Endothelial cell of umbilical vein (primary cell): ENCODE results near the gene ZNF341. TPM values are rescaled to one million over a fixed set of nuclear protein-coding genes. Genes with fewer than 3 reads are reported as not detected.

Experiments used
- BruUV-seq: library from RNA; stranded (reverse); fragments of 400-500 nt; replicated peaks from 2 replicates; lab custom pipeline; 2021; lab: Mats Ljungman, UMichigan
- CTCF ChIA-PET: fragments of 300-600, 350-600 bp; sonication (Branson Sonifier 250); formaldehyde crosslinking; loops from one replicate; lab custom pipeline; 2021; ENCODE audit warnings: antibody characterized with exemption, inconsistent platforms; lab: Charles Lee
- POLR2A ChIA-PET: fragments of 300-600, 350-600 bp; sonication (Branson Sonifier 250); formaldehyde crosslinking; loops from one replicate; lab custom pipeline; 2021; ENCODE audit warnings: antibody characterized with exemption, inconsistent platforms; lab: Charles Lee
- DNase-seq: peaks from one replicate; pipeline ENCODE4 v3.0.0-alpha.2; 2011; ENCODE audit warnings: low read depth, low spot score
- FAIRE-seq: peaks from 2 replicates; lab custom pipeline; 2011; peaks lifted over from hg19 to GRCh38; lab: Jason Lieb, UNC
- H2AFZ ChIP-seq: 2 replicates; pipeline ENCODE4 v1.6.0; 2012; ENCODE audit warnings: low read depth, low read length, control low read depth, inconsistent platforms
- H3K27ac ChIP-seq: 2 replicates; pipeline ENCODE4 v1.5.1; 2011; ENCODE audit warnings: low read depth, mild to moderate bottlenecking, control low read depth, low read length, moderate library complexity; ENCODE audit not compliant: insufficient read depth
- H3K27me3 ChIP-seq, 2 experiments: 2 replicates each; pipeline versions ENCODE4 v1.6.0 to v1.6.1; 2011; ENCODE audit warnings: low read length in 2 of 2, mixed read lengths in 1 of 2; ENCODE audit not compliant: control insufficient read depth in 2 of 2, insufficient read depth in 2 of 2
- H3K36me3 ChIP-seq, 2 experiments: 2 replicates in 1 of 2; 3 replicates in 1 of 2; pipeline ENCODE4 v1.5.1; 2011; ENCODE audit warnings: low read length in 2 of 2, mild to moderate bottlenecking in 1 of 2, moderate library complexity in 1 of 2; ENCODE audit not compliant: control insufficient read depth in 2 of 2, insufficient read depth in 2 of 2; ENCODE audit errors: extremely low read depth in 1 of 2
- H3K4me1 ChIP-seq: 3 replicates; pipeline ENCODE4 v1.5.1; 2011; ENCODE audit warnings: mild to moderate bottlenecking, low read length; ENCODE audit not compliant: control insufficient read depth, insufficient read depth; ENCODE audit errors: extremely low read depth
- H3K4me2 ChIP-seq: 2 replicates; pipeline ENCODE4 v1.6.1; 2011; ENCODE audit warnings: low read length, control low read depth, mixed read lengths; ENCODE audit not compliant: insufficient read depth
- H3K4me3 ChIP-seq, 3 experiments: fragments of 200-600 bp in 1 of 3; sonication (generic), shearing (Covaris generic) in 1 of 3; replicated peaks in 1 of 3; 2 replicates each; pipeline ENCODE4 v1.5.1; 2011 to 2016; ENCODE audit warnings: control low read depth in 3 of 3, low read length in 3 of 3, mild to moderate bottlenecking in 2 of 3, inconsistent platforms in 1 of 3, low read depth in 1 of 3, moderate library complexity in 1 of 3; ENCODE audit not compliant: insufficient read depth in 1 of 3
- H3K79me2 ChIP-seq: 2 replicates; pipeline ENCODE4 v1.6.0; 2012; ENCODE audit warnings: low read length, inconsistent platforms; ENCODE audit not compliant: control insufficient read depth, insufficient read depth
- H3K9ac ChIP-seq: replicated peaks from 2 replicates; pipeline ENCODE3; 2011; ENCODE audit warnings: low read length, control low read depth; ENCODE audit not compliant: insufficient read depth; ENCODE audit errors: extremely low read depth
- H3K9me1 ChIP-seq: replicated peaks from 3 replicates; pipeline ENCODE4 v1.6.0; 2011; ENCODE audit warnings: mild to moderate bottlenecking, low read length; ENCODE audit not compliant: control insufficient read depth, insufficient read depth; ENCODE audit errors: extremely low read depth
- H3K9me3 ChIP-seq: replicated peaks from 2 replicates; pipeline ENCODE4 v1.5.1; 2012; ENCODE audit warnings: low read length, inconsistent platforms; ENCODE audit not compliant: control insufficient read depth, insufficient read depth
- H4K20me1 ChIP-seq: replicated peaks from 2 replicates; pipeline ENCODE3; 2011; ENCODE audit warnings: mild to moderate bottlenecking, low read length; ENCODE audit not compliant: control insufficient read depth, insufficient read depth; ENCODE audit errors: extremely low read depth
- EZH2 ChIP-seq: IDR thresholded peaks from 2 replicates; pipeline ENCODE4 v1.6.1; 2012; ENCODE audit warnings: borderline replicate concordance, low read depth, mild to moderate bottlenecking, moderate library complexity, low read length, inconsistent platforms; ENCODE audit not compliant: severe bottlenecking
- FOS ChIP-seq: IDR thresholded peaks from 2 replicates; pipeline ENCODE4 v1.6.1; 2011; ENCODE audit warnings: mild to moderate bottlenecking, low read length, moderate library complexity, borderline replicate concordance; ENCODE audit not compliant: insufficient read depth
- GATA2 ChIP-seq: IDR thresholded peaks from 2 replicates; pipeline ENCODE4 v1.7.0; 2011; ENCODE audit warnings: low read depth, mild to moderate bottlenecking, moderate library complexity, mixed read lengths, low read length; ENCODE audit not compliant: insufficient read length, insufficient read depth
- JUN ChIP-seq: IDR thresholded peaks from 2 replicates; pipeline ENCODE4 v1.6.1; 2011; ENCODE audit warnings: borderline replicate concordance, low read depth; ENCODE audit not compliant: insufficient read length, insufficient read depth
- MYC ChIP-seq: IDR thresholded peaks from one replicate; pipeline ENCODE4 v1.6.1; 2011; ENCODE audit warnings: mild to moderate bottlenecking, low read depth, low read length
- POLR2A ChIP-seq: IDR thresholded peaks from 2 replicates; pipeline ENCODE4 v1.6.1; 2012; ENCODE audit warnings: low read depth, mild to moderate bottlenecking, control low read depth, low read length
- POLR2AphosphoS5 ChIP-seq: IDR thresholded peaks from 2 replicates; pipeline ENCODE4 v1.6.1; 2012; ENCODE audit warnings: low read depth, mild to moderate bottlenecking, control low read depth, low read length, moderate library complexity; ENCODE audit not compliant: insufficient read depth
- dilution Hi-C: fragments of 300-500 bp; cut with MboI; formaldehyde crosslinking; loops from one replicate; pipeline ENCODE4 v1.15.0; 2019; ENCODE audit warnings: low sequenced_read_pairs; ENCODE audit not compliant: extremely low pct_ligation_motif_present
- intact Hi-C: fragments of 100-400 bp; cut with micrococcal nuclease; formaldehyde crosslinking; loops from one replicate; pipeline ENCODE4 v1.10.0; 2022
- polyA plus RNA-seq, 4 experiments: library from polyadenylated mRNA; depleted of rRNA in 3 of 4; stranded (reverse) in 3 of 4; unstranded in 1 of 4; fragments of >200 nt; gene quantifications; 2 replicates each; pipeline versions ENCODE4 v1.2.1 to v1.2.3, GENCODE V29; 2011 to 2012; ENCODE audit warnings: missing spikeins in 1 of 4
- total RNA-seq: library from RNA; stranded (reverse); gene quantifications from 2 replicates; pipeline ENCODE4 v1.2.3, GENCODE V29; 2021
- TF ChIP-seq, protein P1 (sequence below): IDR thresholded peaks from 2 replicates; pipeline ENCODE4 v1.6.1; 2011; ENCODE audit not compliant: insufficient read depth, insufficient read length
- TF ChIP-seq, protein P2 (sequence below), 2 donors: IDR thresholded peaks; 1 replicate in 1 of 2; 2 replicates in 1 of 2; pipeline ENCODE4 v1.5.1; 2011; ENCODE audit warnings: low read length in 2 of 2, mild to moderate bottlenecking in 2 of 2, moderate library complexity in 2 of 2, control low read depth in 1 of 2, inconsistent platforms in 1 of 2, low read depth in 1 of 2; ENCODE audit not compliant: insufficient read depth in 1 of 2; ENCODE audit errors: extremely low read depth in 1 of 2

ZNF341 gene
- total and polyA plus RNA-seq, 2 donors (not counting 3 experiments of a cell fraction or from before 2014, with no cell fraction given): 4.9 TPM

DNA sequence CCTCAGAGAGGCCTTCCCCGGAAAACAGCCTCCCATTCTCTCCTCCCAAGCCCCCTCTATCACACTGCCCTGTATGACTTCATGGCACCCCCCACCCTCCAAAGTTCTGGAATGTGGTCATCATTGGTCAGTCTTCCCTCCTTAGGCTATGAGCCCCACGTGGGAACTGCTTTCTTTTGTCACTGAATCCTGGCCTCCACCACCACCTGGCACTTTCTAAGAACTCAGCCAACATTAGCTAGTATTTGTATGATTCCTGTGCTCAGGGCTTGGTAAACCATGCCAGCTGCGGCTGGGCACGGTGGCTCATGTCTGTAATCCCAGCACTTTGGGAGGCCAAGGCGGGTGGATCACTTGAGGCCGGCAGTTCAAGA is 37.2 kb upstream of the ZNF341 start:
- Histone ChIP-seq H3K9ac (no peak overlapping the region), H3K4me2 (no peak overlapping the region), H3K9me1 (no peaks in the 10 kb centered on the region), H3K27me3 (no peaks in the 10 kb centered on the region), H3K4me1 (peaks cover 5% of the 10 kb centered on the region), H3K27ac (no peak overlapping the region), H3K9me3 (no peaks in the 10 kb centered on the region), H3K4me3 (no peak overlapping the region), H4K20me1 (no peaks in the 10 kb centered on the region), H2AFZ (no peak overlapping the region), H3K79me2 (no peaks in the 10 kb centered on the region), H3K36me3 (no peaks in the 10 kb centered on the region)
- DNase-seq (no peak), FAIRE-seq (no peak)
- CTCF ChIA-PET: interaction anchor here (0.7 to 1.3 kb wide), 2 partner anchors 10 to 14 kb away, joined by 3 read pairs; no protein-coding TSS in a partner anchor
- TF ChIP-seq EZH2 (no peak), POLR2A (no peak), GATA2 (no peak), MYC (no peak), POLR2AphosphoS5 (no peak), FOS (no peak), JUN (no peak)
- TF ChIP-seq, protein P1, sequence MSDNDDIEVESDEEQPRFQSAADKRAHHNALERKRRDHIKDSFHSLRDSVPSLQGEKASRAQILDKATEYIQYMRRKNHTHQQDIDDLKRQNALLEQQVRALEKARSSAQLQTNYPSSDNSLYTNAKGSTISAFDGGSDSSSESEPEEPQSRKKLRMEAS: no peak
- TF ChIP-seq, protein P2, sequence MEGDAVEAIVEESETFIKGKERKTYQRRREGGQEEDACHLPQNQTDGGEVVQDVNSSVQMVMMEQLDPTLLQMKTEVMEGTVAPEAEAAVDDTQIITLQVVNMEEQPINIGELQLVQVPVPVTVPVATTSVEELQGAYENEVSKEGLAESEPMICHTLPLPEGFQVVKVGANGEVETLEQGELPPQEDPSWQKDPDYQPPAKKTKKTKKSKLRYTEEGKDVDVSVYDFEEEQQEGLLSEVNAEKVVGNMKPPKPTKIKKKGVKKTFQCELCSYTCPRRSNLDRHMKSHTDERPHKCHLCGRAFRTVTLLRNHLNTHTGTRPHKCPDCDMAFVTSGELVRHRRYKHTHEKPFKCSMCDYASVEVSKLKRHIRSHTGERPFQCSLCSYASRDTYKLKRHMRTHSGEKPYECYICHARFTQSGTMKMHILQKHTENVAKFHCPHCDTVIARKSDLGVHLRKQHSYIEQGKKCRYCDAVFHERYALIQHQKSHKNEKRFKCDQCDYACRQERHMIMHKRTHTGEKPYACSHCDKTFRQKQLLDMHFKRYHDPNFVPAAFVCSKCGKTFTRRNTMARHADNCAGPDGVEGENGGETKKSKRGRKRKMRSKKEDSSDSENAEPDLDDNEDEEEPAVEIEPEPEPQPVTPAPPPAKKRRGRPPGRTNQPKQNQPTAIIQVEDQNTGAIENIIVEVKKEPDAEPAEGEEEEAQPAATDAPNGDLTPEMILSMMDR (IDR thresholded peaks at IDR 0.05; ENCODE audit: extremely low read depth in 1 of 2, insufficient read depth in 1 of 2, low read depth in 1 of 2, low read length in 2 of 2): no peak
- dilution Hi-C loops: no loop called here
- POLR2A ChIA-PET: no interaction called here
- BruUV-seq: no TSS peak
- intact Hi-C loops: no loop called here
